Fibroblast of skin of back (primary cell): ENCODE results near the gene TRIM26.
A peak's percentile ranks its signal among the peaks of the same experiment; 100 is the strongest.
"Not testable (repeated sequence)": the region's sequence is repeated elsewhere in the genome, so short reads cannot be mapped to it uniquely, and the experiment has no call there.

ENCODE experiments used
- DNase-seq: peaks from one replicate; pipeline ENCODE4 v3.0.0-alpha.2; 2013

TRIM26 gene

DNA sequence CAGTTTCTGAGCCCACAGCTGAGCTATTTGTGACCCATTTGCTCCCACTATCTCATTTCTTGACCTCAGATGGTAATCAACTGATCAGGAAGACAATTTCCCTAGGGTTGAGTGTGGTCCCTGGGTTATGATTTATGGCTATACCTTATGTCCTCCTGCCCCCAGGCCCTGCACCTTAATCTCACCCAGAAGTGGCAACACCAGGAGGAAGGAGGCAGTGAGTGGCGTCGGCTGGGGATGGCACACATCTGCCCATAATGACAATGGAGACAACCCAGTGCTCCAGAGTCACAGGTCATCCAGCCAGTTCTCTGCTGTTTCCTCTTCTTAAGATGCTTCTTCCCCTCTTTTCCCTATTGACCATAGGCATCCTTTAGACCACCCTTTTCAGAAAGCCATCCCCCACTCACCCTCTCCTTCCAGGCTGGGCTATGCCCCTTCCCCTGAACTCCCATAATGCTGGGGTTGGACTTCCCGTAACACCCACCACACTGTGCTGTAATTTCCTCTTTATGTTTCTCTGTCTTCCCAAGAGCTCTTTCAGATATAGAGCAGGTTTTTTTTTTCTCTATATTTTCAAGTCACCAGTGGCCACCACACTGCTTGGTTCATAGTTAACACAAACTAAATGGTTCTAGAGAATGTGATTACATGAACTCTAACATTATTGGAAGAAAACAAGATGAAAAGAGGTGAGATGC is 60.1 kb downstream of the TRIM26 start:
- DNase-seq: no peak

- no peak for DNase-seq
Observed at GRCh38 chr6:30152016-30152673, 61.1 kb downstream of the TRIM26 start.

GRCh38 chr6:30151580-30151979 is 61.6 kb downstream of the TRIM26 start:
- DNase-seq: no peak

- DNase-seq: peak; percentile 26
Observed at GRCh38 chr6:30150671-30151395, 62.4 kb downstream of the TRIM26 start.

- DNase-seq: peak; percentile 41
Observed at GRCh38 chr6:30149858-30150550, 63.2 kb downstream of the TRIM26 start.

GRCh38 chr6:30149234-30149633 is 64.0 kb downstream of the TRIM26 start:
- DNase-seq: no peak

GRCh38 chr6:30147096-30147495 is 66.1 kb downstream of the TRIM26 start:
- no peak for DNase-seq

- no peak for DNase-seq
Observed at GRCh38 chr6:30145818-30146217, 67.4 kb downstream of the TRIM26 start.

DNA sequence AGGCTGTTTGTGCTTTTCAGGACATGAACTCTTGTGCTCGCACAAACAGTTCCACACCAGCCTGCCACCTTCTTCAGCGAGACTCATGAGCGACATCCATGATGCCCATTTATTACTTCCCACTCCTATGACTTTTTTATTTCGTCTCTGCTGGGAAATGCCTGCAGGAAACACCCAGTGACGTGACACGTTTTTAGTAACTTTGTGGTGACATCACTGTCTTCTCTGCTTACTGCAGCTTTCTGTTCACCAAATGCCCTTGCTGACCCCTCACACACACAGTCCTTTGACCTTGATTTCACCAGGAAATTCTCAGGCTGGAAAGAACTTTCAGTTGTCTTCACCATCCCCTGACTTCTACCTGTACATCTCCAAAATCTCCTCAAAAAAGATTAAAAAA is 68.4 kb downstream of the TRIM26 start:
- DNase-seq: no peak

- no peak for DNase-seq
Observed at GRCh38 chr6:30143780-30144179, 69.4 kb downstream of the TRIM26 start.

DNA sequence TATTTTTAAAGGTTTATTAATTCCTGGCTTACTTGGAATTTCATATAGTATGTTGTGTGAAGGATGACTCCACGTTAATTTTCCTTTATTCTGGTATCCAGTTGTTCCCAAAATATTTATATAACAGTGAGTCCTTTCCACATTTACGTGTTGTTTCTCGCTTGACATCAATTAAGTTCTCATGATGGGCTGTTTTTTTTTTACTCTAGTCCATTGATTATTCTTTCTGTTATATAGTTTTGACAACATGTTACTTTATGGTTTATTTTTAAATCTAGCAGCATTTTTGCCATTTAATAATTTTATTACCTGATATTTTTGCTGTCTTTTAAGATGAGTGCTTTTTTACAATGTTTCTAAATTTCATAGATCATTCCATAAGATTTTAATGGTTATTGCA is 70.5 kb downstream of the TRIM26 start:
- DNase-seq: no peak

DNA sequence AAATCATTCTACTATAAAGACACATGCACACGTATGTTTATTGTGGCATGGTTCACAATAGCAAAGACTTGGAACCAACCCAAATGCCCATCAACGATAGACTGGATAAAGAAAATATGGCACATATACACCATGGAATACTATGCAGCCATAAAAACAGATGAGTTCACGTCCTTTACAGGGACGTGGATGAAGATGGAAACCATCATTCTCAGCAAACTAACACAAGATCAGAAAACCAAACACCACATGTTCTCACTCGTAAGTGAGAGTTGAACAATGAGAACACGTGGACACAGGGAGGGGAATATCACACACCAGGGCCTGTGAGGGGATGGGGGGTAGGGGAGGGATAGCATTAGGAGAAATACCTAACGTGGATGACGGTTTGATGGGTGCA is 73.0 kb downstream of the TRIM26 start:
- not testable (repeated sequence) for DNase-seq

GRCh38 chr6:30136570-30137286 is 76.5 kb downstream of the TRIM26 start:
- DNase-seq: no peak

DNA sequence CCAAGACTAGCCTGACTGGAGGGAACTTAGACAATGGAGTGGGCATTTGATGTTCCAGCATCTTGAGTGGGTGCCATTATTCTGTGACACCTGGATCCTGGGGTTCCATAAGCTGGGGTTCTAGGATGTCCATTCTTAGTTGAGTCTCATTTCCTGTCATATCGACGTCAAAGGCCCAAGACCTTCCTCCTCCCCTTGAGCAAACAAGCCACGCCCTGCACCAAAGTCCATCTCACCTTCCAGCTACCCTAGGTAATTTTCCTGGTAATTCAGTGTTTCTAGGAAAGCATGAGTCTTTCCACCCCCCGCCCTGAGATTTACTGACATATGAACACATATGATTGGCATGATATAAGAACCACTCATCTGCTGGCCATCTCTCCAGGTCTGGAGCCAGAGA is 77.4 kb downstream of the TRIM26 start, which contains the start of gene TRIM40:
TRIM40 (plus strand) TSS at position 384 of the 400 bp plus-strand sequence. CDS start 897 bp downstream, outside the sequence.
- no peak for DNase-seq

DNA sequence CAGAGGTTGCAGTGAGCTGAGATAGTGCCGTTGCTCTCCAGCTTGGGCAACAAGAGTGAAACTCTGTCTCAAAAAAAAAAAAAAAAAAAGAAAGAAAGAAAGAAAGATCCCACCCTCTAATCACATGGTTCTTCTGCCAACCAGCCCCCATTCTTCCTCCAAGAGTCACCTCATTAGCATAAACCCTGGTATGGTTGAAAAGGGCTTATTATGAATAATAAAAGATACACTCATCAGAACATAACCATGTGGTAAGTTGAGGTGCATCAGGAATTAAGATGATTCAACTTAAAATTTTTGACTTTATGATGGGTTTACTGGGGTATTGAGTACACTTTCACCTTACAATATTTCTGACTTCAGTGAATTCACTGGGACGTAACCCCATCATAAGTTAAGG is 78.1 kb downstream of the TRIM26 start:
- DNase-seq: no peak
